DMS79 (cell line): ENCODE measurements around the gene YWHAG.
"Not testable (repeated sequence)": the region's sequence is repeated elsewhere in the genome, so short reads cannot be mapped to it uniquely, and the experiment has no call there.

ENCODE experiments used
- DNase-seq: peaks from one replicate; lab custom pipeline; 2025; lab: John Stamatoyannopoulos, UW

The YWHAG gene

DNA sequence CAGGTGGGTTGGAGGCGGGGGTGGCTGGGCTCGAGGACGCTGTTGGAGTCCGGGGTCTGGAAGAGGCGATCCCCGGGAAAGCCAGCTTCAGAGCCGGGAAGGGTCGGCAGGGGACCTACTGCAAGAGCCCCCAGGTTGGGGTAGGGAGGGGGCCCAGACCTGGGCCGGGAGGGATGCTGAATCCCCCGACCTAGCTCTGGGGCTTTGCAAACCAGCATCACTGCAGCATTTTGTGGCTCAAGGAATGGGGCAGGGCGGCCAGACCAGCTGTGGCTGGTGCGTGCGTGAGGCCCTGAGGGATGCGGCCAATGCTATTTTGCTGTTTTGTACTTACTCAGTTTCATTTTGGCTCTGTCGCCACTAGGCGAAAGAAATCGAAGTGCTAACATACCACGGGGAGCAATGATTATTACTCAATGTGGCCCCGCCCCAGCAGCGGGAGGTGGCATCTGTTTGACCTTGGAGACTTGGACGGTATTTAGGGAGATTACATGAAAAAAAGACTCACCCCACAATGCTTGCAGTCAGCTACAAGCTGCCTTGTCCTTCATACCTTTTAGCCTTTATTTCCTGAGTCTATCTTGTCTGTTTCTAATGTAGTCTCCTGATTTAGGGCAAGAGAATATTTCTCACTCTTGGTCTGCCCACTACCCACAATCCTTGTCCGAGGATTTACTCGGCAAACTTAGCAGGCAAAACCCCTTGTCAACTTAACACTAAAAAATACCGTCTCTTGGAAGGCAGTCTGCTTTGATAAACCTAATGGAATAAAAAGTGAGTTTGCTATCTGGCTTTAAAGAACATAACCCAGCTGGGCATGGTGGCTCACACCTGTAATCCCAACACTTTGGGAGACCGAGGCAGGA, 40.1 kb downstream of the YWHAG start:
- DNase-seq: peak; percentile 30

DNA sequence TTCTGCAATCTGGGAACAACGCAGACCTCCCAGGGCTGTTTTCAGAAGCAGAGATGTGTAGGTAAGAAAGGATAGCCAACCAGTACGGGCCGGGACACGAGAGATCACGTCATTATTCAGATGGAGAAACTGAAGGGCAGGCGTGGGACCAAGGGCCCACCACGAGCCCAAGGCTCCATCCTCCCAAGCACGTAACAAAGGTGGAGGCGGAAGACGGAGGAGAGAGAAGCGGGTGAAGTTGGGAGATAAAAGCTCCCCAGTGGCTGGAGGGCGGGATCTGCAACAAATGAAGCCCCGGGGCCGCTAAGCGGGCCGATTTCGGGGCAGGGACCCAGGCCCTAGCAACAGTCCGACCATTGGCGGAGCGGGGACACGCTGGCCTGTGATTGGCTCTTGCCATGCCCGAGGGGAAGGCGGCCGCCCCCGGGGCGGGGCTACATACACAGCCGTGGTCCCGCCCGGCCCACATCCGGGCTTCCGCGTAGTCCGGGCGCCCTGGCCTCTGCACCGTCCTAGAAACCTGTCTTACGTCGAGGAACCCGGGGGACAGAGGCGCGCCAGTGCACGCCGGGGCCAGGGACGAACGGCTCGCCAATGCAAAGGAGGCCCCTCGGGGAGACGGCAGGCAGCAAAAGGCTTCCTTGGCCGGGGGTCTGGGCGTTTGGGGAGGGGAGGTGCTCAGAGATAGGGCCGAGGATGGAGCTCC, 40.9 kb downstream of the YWHAG start:
- peak; percentile 96 for DNase-seq

- no peak for DNase-seq
These were observed 41.6 kb downstream of the YWHAG start for GRCh38 chr7:76316984-76317781.

DNA sequence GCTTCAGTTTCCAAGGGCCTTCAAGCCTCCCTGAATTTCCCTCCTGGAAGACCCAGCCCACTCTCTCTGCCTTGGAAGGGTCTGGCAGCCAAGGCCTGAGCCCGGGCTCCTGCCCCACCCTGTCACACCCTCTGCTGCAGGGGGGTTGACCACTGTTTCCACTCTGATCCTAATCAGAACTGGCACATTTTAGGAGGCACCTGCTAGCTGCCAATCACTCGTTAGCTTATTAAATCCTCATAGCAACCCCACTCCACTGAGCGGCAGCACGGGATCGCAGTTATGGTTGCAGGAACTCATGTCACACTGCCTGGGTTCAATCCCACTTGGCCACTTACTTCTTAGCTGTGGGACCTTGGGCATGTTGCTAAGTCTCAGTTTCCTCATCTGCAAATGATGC, 43.4 kb downstream of the YWHAG start:
- no peak for DNase-seq

DNA sequence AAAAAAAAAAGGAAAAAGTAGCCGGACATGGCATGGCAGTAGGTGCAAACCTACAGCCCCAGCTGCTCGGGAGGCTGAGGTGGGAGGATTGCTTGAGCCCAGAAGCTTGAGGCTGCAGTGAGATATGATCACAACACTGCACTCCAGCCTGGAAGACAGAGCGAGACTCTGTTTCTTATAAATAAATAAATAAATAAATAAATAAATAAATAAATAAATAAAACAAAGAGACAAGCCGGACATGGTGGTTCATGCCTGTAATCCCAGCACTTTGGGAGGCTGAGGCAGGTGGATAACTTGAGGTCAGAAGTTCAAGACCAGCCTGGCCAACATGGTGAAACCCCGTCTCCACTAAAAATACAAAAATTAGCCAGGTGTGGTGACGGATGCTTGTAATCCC, 44.1 kb downstream of the YWHAG start:
- DNase-seq: not testable (repeated sequence)

- DNase-seq: peak; percentile 43
These were observed 44.6 kb downstream of the YWHAG start for GRCh38 chr7:76314042-76314721.

DNA sequence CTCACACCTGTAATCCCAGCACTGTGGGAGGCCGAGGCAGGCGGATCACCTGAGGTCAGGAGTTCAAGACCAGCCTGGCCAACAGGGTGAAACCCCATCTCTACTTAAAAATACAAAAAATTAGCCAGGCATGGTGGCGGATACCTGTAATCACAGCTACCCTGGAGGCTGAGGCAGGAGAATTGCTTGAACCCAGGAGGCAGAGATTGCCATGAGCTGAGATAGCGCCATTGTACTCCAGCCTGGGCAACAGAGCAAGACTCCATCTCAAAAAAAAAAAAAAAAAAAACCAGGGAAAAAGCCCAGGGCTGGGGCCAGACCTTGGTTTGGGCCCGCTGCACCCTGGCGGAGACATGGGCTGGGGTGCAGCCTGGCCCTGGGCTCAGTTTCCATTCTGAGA, 47.0 kb downstream of the YWHAG start:
- not testable (repeated sequence) for DNase-seq

GRCh38 chr7:76310102-76310957, 48.5 kb downstream of the YWHAG start:
- peak; percentile 63 for DNase-seq

DNA sequence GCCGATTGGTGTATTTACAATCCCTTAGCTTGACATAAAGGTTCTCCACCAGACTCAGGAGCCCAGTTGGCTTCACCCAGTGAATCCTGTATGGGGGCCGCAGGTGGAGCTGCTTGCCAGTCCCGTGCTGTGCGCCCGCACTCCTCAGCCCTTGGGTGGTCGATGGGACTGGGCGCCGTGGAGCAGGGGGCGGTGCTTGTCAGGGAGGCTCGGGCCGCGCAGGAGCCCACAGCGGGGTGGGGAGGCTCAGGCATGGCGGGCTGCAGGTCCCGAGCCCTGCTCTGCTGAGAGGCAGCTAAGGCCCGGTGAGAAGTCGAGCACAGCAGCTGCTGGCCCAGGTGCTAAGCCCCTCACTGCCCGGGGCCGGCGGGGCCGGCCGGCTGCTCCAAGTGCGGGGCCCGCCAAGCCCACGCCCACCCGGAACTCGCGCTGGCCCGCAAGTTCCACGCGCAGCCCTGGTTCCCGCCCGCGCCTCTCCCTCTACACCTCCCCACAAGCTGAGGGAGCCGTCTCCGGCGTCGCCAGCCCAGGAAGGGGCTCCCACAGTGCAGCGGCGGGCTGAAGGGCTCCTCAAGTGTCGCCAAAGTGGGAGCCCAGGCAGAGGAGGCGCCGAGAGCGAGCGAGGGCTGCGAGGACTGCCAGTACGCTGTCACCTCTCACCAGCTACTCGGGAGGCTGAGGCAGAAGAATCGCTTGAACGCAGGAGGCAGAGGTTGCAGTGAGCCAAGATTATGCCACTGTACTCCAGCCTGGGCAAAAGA, 49.3 kb downstream of the YWHAG start:
- DNase-seq: not testable (repeated sequence)

GRCh38 chr7:76308874-76309273, 49.9 kb downstream of the YWHAG start:
- not testable (repeated sequence) for DNase-seq

DNA sequence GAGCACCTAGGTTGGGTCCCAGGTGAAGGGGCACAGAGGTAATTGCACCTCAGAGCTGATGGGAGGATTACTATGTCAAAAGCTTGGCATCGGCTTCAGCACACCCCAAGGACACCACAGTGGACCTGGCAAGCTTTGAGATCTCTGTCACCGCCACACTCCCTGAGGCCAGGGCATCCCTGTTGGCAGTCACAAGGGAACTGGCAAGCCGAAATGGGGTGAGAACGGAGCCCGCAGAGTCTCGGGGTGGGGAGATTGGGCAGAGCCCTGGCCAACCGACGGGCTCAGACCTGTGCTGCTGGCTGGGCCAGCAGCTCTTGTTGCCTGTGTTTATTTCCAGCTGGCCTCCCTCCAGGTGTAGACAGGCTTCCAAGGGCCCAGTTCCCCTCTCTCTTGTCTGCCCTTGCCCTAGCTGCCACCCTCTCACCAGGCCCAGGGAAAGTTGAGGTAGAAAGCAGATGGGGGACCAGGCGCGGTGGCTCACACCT, 53.9 kb downstream of the YWHAG start:
- DNase-seq: peak; percentile 36

- peak; percentile 36 for DNase-seq
These were observed 55.3 kb downstream of the YWHAG start for GRCh38 chr7:76303202-76304147.

GRCh38 chr7:76302347-76303201, 56.2 kb downstream of the YWHAG start, which contains the start of gene HSPB1:
Gene HSPB1 (plus strand): TSS chr7:76302673. CDS start chr7:76302713, 40 bp downstream.
- peak; percentile 94 for DNase-seq

DNA sequence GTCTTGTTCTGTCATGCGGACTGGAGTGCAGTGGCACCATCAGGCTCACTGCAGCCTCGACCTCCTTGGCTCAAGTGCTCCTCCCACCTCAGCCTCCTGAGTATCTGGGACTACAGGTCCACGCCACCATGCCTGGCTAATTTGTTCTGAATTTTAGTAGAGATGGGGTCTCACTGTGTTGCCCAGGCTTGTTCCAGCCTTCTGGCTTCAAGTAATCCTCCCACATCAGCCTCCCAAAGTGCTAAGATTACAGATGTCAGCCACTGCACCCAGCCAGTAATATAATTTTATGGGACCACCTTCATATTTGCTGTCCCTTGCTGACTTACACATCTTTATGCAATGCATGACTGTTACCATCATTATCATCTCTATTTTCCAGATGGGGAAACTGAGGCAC, 57.8 kb downstream of the YWHAG start:
- DNase-seq: no peak

DNA sequence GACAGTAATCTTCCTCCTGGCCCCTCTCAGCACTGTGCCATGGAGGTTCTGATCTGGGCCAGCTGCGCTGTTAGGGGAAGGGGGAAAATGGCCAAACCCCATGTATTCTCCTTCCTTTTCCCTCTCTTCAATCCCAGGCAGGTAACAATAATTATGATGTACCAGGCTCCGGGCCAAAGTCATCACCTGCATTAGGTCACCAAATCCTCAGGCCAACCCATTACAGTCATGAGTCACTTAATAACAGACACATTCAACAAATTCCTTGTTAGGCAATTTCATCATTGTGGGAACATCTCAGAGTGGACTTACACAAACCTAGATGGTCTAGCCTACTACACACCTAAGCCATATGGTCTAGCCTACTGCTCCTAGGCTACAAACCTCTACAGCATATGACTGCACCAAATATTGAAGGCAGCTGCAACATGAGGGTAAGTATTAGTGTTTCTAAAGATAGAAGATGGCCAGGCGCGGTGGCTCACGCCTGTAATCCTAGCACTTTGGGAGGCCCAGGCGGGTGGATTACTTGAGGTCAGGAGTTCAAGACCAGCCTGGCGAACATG, 58.5 kb downstream of the YWHAG start:
- no peak for DNase-seq

DNA sequence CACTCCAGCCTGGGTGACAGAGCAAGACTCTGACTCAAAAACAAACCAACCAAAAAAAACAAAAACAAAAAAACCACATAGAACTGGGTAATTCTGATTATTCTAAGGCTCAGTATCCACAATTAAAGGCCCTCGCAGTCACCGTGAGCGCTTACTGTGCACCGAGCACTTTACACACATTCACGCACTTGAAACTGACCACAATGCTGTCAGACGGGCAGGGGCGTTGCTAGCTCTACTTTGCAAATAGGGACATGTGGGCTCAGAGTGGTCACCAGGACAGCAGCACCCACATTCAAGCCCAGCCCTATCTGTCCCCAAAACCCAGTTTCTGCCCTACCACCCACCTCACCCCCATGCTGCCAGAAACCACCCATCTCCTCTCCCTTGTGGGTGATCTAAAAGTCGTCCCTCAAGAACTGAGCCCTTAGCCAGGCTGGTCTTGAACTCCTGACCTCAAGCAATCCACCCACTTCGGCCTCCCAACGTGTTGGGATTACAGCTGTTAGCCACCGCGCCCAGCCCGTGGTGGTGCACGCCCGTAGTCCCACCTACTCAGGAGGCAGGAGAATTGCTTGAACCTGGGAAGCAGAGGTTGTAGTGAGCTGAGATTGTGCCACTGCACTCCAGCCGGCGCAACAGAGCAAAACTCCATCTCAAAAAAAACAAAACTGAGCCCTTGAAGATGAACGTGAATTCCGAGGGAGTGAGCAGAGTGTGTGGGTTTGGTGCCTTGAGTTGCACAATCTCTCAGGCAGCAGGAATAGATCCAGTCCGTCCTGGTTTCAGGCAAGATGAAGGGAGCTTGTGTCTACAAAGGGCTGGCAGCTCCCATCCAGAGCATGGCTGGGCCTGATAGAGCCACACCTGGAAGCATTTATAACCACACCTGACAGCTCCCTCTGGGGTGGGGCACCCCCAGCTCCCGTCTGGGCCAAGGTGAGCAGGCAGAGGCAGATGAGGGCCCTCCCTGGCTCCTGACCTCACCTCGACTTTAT, 61.7 kb downstream of the YWHAG start:
- no peak for DNase-seq
